Fibroblast of villous mesenchyme (primary cell): ENCODE results near the gene TSR2. TPM values are rescaled to one million over a fixed set of nuclear protein-coding genes. Genes with fewer than 3 reads are reported as not detected.

Experiments used
- DNase-seq: peaks from one replicate; pipeline ENCODE4 v3.0.0-alpha.2; 2010; ENCODE audit warnings: low read depth
- H3K4me3 ChIP-seq: 2 replicates; pipeline ENCODE4 v1.5.1; 2011; ENCODE audit warnings: low read depth, mild to moderate bottlenecking, low read length
- total RNA-seq: library from RNA; depleted of rRNA; stranded (reverse); fragments of >200 nt; gene quantifications from 2 replicates; pipeline ENCODE4 v1.2.3, GENCODE V29; 2012
- TF ChIP-seq, protein P1 (sequence below): IDR thresholded peaks from 2 replicates; pipeline ENCODE4 v1.5.1; 2012; ENCODE audit warnings: low read depth, mild to moderate bottlenecking, low read length; ENCODE audit not compliant: insufficient read depth

The TSR2 gene, protein sequence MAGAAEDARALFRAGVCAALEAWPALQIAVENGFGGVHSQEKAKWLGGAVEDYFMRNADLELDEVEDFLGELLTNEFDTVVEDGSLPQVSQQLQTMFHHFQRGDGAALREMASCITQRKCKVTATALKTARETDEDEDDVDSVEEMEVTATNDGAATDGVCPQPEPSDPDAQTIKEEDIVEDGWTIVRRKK
- total RNA-seq, result 9.3 and 12.1 TPM in 2 replicates

DNA sequence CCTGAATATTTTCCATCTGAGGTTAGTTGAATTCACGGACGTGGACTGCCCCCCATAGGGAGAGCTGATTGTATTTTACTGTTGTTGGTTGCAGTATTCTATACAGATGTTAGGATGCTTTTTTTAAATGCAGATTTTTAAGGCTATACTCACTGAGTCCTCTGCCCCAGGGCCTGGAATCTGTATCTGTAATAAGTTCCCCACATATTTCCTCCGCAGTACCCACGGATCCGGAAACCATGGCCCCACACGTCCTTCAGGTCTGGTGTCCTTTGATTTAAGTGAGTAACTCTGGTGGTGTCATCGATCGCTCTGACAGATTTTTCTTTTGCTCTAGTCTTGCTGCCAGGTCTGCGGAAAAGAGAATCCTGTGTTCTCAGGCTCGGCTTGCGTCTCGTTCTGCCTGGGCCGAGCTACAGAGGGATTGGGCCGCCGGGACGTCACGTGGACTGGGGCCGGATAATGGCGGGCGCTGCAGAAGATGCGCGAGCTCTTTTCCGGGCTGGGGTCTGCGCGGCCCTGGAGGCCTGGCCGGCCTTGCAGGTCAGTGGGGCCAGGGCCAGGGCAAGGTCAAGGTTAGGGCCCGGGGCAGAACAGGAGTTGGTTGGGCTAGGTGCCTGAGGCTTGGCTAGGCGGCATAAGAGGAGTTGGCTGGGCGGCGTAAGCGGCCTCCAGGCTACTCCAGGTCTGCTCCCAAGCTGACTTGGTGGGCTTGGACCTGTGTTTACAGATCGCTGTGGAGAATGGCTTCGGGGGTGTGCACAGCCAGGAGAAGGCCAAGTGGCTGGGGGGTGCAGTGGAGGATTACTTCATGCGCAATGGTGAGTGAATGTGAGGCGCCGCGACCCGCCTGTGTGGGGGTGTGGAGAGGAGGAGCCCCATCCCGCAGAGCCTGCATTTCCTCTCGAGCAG lies at the start of gene TSR2:
Gene TSR2 (plus strand): TSS at position 445 of the 912 bp plus-strand sequence. CDS start 18 bp downstream, at position 463.
- peak within 1 kb of the TSS; percentile 91 for H3K4me3 ChIP-seq
- DNase-seq, result peak; percentile 86
- TF ChIP-seq, protein P1, sequence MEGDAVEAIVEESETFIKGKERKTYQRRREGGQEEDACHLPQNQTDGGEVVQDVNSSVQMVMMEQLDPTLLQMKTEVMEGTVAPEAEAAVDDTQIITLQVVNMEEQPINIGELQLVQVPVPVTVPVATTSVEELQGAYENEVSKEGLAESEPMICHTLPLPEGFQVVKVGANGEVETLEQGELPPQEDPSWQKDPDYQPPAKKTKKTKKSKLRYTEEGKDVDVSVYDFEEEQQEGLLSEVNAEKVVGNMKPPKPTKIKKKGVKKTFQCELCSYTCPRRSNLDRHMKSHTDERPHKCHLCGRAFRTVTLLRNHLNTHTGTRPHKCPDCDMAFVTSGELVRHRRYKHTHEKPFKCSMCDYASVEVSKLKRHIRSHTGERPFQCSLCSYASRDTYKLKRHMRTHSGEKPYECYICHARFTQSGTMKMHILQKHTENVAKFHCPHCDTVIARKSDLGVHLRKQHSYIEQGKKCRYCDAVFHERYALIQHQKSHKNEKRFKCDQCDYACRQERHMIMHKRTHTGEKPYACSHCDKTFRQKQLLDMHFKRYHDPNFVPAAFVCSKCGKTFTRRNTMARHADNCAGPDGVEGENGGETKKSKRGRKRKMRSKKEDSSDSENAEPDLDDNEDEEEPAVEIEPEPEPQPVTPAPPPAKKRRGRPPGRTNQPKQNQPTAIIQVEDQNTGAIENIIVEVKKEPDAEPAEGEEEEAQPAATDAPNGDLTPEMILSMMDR, result no peak

DNA sequence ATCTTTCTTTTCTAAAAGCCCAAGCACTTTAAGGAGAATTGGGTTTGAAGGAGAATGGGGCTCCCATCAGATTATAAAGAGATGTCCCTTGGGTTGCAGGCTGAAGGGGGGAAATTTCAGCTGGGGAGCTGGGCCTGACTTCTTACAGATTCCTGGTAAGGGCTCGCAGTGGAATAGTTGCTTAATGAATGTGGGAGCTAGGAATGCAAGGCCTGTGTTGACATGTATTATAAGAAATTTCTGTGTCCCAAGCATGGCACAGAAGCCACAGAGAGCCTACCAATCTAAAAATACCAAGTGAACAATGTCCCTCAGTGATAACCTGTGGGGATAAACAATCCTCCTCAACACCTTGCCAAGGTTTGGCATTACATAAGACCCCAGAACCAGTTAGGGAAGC lies 43.1 kb upstream of the TSR2 start:
- no peak overlapping the region for H3K4me3 ChIP-seq
- DNase-seq, result no peak

DNA sequence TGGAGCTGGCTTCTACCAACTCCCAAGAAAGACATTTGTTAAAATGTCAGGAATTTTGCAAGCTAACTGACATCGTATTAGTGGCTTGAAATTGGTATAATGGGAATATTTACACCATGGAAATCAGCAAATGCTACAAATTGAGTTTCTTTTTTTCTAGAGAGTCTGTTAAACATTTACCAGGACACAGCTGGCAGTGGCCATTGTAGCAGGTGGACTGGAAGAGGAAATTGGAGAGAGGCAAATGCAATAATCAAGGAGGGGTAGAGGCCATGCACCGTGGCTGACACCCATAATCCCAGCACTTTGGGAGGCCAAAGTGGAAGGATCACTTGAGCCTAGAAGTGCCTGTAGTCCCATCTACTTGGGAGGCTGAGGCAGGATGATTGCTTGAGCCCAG lies 32.9 kb upstream of the TSR2 start:
- H3K4me3 ChIP-seq, result no peak overlapping the region
- TF ChIP-seq, protein P1, result no peak
- DNase-seq, result no peak

More for the DNA sequence above, 43.1 kb upstream of the TSR2 start:
- TF ChIP-seq, protein P1, result no peak

DNA sequence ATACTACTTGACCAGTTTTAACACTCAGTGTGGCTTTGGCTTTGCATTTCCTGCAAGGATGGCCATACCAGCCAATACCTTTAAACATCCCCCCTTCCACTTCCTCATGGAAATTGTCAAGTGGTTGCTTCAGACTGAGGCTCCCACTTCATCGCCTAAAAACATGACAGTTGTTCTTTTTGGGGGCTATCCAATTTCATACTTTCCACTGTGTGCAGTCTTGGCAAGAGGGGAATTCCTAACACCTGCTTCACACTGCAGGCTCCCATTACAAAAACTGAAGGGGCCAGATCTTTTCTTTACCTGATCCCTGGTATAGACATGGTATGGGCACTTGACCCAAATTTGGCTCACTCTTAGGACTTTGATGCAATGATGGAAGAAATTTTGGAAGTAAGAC lies 28.5 kb upstream of the TSR2 start:
- no peak for DNase-seq
- TF ChIP-seq, protein P1, result no peak
- no peak overlapping the region for H3K4me3 ChIP-seq

DNA sequence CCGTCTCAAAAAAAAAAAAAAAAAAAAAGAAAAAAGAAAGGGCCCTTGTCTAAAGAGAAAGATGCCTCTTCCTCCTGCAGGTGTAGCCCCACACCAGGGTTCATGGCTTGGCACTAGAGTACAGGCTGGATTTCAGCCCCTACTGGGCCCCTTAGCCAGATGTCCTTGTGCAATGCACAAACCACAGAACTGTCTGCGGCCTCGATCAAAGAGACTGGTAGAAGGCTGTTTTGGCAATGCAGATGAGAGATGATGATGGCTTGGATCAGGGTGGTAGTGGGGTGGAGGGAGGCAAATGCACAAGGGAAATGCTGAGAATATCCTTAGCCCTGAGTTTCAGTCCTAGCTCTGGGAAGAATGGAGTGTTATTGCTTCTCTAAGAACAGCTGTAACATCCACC lies 26.5 kb upstream of the TSR2 start:
- DNase-seq, result peak; percentile 31
- TF ChIP-seq, protein P1, result no peak
- no peak overlapping the region for H3K4me3 ChIP-seq

DNA sequence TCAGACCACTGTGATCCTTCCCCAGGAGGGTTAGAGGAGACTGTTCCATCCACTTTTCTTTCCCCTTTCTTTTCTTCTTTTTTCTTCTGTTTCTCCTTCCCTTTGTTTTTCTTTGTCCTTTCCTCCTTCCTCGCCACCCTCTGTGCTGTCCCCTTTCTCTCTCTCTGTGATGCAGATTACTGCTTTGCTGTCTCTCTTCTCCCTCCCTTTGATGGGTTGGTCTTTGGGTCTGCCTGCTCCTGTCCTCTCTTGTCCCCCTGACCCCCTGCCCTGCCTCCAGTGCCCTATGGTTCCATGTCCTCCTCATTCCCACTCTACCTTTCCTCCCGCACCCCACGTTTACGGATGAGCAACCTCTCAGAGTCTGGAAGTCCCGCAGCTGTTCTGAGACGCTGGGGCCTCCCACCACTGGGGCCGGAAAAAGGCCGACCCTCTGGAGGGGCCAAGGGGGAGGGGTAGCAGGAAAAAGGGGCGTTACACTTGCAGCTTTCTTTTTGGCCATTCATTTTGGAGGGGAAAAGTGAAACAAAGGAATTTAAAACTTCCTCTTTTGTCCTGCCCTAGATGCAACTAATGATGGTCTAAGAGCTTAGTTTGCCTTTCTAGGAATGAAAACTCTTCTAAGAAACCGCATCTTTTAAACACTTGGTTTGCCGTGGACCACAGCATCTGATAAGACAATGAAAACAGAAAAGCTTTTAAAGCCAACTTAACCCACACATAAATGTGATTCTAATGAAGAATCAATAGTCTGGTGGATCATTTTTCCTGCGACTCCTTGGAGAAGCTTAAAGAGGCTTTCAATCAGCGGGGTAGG lies 24.5 kb upstream of the TSR2 start:
- peak; percentile 29 for DNase-seq

More for the DNA sequence above, 24.5 kb upstream of the TSR2 start:
- no peak overlapping the region for H3K4me3 ChIP-seq
- TF ChIP-seq, protein P1, result no peak
